RCC 7860 (cell line): ENCODE measurements around the gene KRTAP3-1.
"Not testable (repeated sequence)": the region's sequence is repeated elsewhere in the genome, so short reads cannot be mapped to it uniquely, and the experiment has no call there.

Source experiments
- DNase-seq: peaks from one replicate; pipeline ENCODE4 v3.0.0-alpha.2; 2015; ENCODE audit warnings: low spot score
- FAIRE-seq: peaks from 2 replicates; lab custom pipeline; 2012; peaks lifted over from hg19 to GRCh38; lab: Jason Lieb, UNC

Gene KRTAP3-1

GRCh38 chr17:41008811-41009210 is at the start of gene KRTAP3-1:
KRTAP3-1 (minus strand) TSS chr17:41009128; CDS start chr17:41009074, 54 bp downstream.
- DNase-seq (no peak), FAIRE-seq (no peak)

DNA sequence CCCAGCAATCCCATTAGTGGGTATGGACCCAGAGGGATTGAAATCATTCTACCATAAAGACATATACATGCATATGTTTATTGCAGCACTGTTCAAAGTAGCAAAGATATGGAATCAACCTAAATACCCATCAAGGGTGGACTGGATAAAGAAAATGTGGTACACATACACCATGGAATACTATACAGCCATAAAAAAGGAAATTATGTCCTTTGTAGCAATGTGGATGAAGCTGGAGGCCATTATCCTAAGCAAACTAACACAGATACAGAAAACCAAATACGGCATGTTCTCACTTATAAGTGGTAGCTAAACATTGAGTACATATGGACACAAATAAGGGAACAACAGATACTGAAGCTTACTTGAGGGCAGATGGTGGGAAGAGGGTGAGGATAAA is 48.6 kb upstream of the KRTAP3-1 start:
- DNase-seq: no peak
- no peak for FAIRE-seq

DNA sequence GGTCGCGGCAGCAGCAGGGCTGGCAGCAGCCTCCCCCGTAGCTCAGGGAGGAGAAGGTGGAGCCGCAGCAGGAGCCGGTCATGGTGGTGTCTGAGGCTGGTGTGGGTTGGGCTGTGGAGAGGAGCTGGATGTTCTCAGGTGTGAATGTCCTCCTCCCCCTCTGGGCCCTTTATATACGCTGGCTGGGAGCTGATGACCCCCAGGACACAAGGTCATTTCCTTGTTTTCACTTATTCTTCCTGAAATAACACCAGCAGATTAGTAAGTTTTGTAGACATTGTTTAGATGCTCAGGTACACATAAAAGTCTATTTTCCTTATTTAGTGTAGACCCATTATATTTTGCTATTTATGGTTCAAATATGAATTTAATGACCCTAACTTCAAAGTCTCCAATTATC is 46.2 kb upstream of the KRTAP3-1 start, which contains the start of gene KRTAP2-2:
KRTAP2-2 (minus strand) TSS at position 101 of the 400 bp plus-strand sequence; CDS start at position 82, 19 bp downstream.
- FAIRE-seq, DNase-seq: not testable (repeated sequence)

DNA sequence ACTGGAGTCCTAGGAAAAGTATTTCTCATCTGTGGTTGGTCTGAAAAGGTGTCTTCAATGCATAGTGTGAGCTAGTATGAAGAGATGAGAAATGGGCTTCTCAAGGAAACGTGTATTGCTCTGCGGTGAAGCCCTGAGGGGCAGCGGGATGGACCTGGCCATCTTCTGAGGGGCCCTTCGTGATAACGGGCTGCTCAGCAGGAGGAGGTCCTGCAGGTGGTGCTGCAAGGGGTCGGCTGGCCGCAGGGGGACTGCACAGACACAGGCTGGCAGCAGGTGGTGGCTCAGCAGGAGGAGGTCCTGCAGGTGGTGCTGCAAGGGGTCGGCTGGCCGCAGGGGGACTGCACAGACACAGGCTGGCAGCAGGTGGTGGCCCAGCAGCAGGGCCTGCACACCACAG is 45.6 kb upstream of the KRTAP3-1 start:
- DNase-seq, FAIRE-seq: not testable (repeated sequence)

DNA sequence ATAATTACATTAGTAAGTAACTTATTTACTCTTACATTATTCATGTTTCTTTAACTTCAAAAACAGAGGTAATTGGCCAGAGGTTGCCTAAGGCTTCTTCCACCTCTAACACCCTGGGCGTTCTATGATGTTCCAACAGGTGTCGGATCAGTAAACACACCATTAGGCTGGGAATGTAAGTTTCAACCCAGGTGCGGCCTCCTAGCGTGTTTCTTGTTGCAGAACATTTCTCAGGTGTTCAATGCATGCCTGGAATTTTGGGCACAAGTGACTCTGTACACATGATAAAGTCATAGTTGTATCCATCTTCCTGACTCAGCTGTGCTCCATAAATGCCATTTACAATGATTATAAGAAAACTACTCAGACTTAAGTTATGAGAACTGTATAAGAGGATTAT is 45.1 kb upstream of the KRTAP3-1 start:
- FAIRE-seq: no peak
- DNase-seq: no peak

DNA sequence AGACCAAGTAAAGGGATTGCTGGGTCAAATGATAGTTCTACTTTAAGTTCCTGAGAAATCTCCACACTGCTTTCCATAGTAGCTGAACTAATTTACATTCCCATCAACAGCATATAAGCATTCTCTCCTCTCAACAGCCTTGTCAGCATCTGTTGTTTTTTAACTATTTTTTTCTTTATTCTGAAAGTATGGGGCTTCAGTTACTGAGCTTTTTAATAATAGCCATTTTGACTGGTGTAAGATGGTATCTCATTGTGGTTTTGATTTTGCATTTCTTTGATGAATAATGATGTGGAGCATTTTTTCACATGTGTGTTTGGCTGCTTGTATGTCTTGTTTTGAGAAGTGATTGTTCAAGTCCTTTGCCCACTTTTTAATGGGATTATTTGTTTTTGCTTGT is 43.6 kb upstream of the KRTAP3-1 start:
- FAIRE-seq (no peak), DNase-seq (no peak)

- FAIRE-seq (peak; percentile 95), DNase-seq (peak; percentile 84)
Observed at GRCh38 chr17:41049110-41049509, 40.2 kb upstream of the KRTAP3-1 start.

DNA sequence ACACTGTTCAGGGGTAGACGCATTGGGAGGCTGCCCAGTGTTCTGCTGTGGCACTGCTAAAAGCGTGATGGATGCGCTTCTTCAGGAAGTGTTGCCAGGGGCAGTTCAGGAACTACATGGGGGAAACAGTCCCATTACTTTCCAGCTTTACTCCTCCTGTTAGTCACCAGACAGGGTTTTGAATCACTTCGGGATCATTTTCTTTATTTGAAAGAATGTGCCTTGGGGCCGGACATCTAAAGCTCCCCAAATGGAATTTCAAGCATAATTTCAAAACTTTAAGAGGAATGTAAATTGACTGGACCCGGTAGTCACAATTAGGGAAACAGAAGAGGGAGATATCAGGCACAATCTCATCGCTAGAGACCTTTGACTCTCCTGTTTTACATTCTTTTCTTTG is 39.5 kb upstream of the KRTAP3-1 start:
- FAIRE-seq (no peak), DNase-seq (peak; percentile 45)

- not testable (repeated sequence) for DNase-seq, FAIRE-seq
Observed at GRCh38 chr17:41046735-41047465, 38.0 kb upstream of the KRTAP3-1 start, which contains the start of gene KRTAP2-1. KRTAP2-1 (minus strand) TSS chr17:41047316; CDS start chr17:41047267, 49 bp downstream.

- FAIRE-seq (no peak), DNase-seq (no peak)
Observed at GRCh38 chr17:41042953-41043352, 34.0 kb upstream of the KRTAP3-1 start.

DNA sequence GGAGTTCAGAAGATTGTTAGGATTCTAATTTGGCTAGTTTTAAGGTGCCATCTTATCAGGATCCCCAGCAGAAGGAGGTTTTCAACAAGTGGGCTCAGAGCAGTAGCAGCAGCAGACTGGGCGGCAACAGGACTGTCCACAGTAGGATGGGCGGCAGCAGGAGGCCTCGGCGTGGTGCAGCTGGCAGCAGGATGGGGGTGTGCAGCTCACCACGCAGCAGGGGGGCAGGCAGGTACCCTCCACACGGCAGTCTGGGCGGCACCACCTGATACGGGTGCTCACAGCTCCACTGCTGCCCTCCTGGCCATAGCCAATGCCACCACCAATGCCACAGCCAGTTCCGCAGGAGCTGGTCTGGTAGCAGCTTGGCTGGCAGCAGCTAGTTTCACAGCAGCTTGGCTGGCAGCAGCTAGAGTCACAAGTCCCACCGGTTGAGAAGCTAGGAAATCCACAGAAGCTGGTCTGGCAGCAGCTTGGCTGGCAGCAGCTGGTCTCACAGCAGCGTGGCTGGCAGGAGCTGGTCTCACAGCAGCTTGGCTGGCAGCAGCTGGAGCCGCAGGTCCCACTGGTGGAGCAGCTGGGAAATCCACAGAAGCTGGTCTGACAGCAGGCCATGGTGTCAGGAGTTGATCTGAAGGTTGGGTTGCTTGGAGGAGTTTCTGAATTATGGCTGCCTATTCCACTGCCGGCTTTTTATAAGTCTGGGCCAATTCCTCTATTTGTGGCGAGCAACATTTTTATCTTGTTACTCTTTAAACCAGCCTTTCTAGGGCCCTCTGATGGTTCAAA is 32.0 kb upstream of the KRTAP3-1 start, which contains the start of gene KRTAP1-1:
KRTAP1-1 (minus strand) TSS at position 668 of the 789 bp plus-strand sequence; CDS start at position 615, 53 bp downstream.
- not testable (repeated sequence) for DNase-seq, FAIRE-seq

GRCh38 chr17:41037853-41038350 is 29.0 kb upstream of the KRTAP3-1 start:
- no peak for FAIRE-seq

DNA sequence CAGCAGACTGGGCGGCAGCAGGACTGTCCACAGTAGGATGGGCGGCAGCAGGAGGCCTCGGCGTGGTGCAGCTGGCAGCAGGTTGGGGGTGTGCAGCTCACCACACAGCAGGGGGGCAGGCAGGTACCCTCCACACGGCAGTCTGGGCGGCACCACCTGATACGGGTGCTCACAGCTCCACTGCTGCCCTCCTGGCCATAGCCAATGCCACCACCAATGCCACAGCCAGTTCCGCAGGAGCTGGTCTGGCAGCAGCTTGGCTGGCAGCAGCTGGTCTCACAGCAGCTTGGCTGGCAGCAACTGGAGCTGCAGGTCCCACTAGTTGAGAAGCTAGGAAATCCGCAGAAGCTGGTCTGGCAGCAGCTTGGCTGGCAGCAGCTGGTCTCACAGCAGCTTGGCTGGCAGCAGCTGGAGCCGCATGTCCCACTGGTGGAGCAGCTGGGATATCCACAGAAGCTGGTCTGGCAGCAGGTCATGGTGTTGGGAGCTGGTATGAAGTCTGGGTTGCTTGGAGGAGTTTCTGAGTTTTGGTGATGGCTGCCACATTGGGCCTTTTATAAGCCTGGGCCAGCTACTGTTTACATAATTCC is 25.5 kb upstream of the KRTAP3-1 start, which contains the start of gene KRTAP1-3:
KRTAP1-3 (minus strand) TSS at position 529 of the 590 bp plus-strand sequence; CDS start at position 476, 53 bp downstream.
- DNase-seq, FAIRE-seq: not testable (repeated sequence)

More at GRCh38 chr17:41037853-41038350, 29.0 kb upstream of the KRTAP3-1 start:
- no peak for DNase-seq

- FAIRE-seq (no peak), DNase-seq (no peak)
Observed at GRCh38 chr17:41029633-41030245, 20.8 kb upstream of the KRTAP3-1 start, which contains the start of gene KRTAP1-4. KRTAP1-4 (minus strand) TSS chr17:41030195; CDS start chr17:41030078, 117 bp downstream.

GRCh38 chr17:41026715-41027471 is 18.0 kb upstream of the KRTAP3-1 start, which contains the start of gene KRTAP1-5:
KRTAP1-5 (minus strand) TSS chr17:41027208; CDS start chr17:41027155, 53 bp downstream.
- DNase-seq (no peak), FAIRE-seq (no peak)

DNA sequence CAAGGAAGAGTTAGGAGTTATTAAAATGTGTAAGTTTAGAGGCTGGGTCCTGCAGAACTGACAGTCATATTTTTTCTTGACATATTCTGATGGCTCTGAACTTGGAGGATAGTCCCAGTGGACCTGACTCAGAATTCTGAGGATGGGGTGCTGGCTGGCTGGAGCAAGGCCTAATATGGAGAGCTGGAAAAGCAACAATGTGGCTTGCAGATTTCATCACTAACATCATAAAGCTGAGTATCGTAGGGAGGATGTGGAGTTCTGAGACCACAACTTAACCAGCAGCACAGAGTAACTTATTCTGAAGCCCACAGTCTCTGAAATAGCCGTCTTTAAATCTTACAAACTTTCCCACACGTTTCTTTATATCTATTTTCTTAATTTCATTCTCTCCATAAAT is 15.8 kb upstream of the KRTAP3-1 start:
- DNase-seq: no peak

GRCh38 chr17:41020336-41020735 is 11.4 kb upstream of the KRTAP3-1 start:
- DNase-seq: no peak
- no peak for FAIRE-seq

More for the DNA sequence above, 15.8 kb upstream of the KRTAP3-1 start:
- FAIRE-seq: no peak

DNA sequence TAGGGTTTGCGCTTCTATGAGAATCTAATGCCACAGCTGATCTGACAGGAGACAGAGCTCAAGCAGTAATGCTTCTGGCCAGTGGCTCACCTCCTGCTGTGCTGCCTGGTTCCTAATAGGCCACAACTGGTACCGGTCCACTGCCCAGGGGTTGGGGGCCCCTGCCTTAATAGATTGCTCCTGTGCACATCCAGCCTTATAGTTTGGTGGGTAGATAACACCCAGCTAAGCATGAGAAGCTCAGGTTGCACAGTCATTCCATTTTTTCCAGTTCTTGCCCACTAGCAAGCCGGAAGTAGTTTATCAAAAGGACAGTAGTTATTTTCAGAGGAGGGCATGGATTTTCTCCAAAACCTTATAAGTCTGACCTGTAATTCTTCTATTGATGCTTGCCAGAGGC is 10.5 kb upstream of the KRTAP3-1 start:
- FAIRE-seq: no peak

GRCh38 chr17:41018541-41018940 is 9.6 kb upstream of the KRTAP3-1 start:
- no peak for DNase-seq
- FAIRE-seq: no peak

More for the DNA sequence above, 10.5 kb upstream of the KRTAP3-1 start:
- no peak for DNase-seq
